ENCODE measurements around the gene GABARAP. TPM values are rescaled to one million over a fixed set of nuclear protein-coding genes. Genes with fewer than 3 reads are reported as not detected.

Gene GABARAP
- total and polyA plus RNA-seq, 2 donors (not counting 1 experiment from before 2014, with no cell fraction given): 323 to 371 TPM

DNA sequence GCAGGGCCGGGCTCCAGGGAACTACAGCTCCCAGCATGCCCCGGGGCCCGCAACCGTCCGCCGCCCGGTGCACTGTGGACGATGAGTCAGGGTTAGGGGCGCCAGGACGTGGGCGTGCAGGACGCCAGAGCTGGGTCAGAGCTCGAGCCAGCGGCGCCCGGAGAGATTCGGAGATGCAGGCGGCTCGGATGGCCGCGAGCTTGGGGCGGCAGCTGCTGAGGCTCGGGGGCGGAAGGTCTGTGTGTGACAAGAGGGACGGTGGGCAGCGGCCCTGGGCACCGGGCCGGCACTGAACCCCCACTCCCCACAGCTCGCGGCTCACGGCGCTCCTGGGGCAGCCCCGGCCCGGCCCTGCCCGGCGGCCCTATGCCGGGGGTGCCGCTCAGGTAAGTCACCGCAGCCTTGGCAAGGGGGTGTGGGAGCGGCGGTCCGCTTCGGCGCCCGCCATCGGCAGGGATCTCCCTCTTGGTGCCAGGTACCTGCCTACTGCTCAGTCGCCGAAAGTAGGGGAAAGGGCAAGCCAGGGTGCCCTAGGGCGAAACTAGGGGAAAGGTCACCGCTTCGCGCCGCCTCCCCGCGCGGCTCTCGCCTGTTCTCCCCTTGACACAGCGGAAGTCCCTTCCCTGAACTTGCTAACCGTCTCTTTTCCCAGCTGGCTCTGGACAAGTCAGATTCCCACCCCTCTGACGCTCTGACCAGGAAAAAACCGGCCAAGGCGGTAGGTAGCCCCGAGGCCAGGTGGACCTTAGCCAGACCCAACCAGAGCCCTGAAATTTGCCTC, 22.2 kb downstream of the GABARAP start, which contains the start of the genes ACADVL and DLG4:
ACADVL (plus strand) TSS at position 127 of the 781 bp plus-strand sequence; CDS start at position 174, 47 bp downstream.
DLG4 (minus strand) TSS at position 25 of the 781 bp plus-strand sequence.
- H3K4me1 ChIP-seq (ENCODE audit: control insufficient read depth in 2 of 2, insufficient read depth in 2 of 2, low read length in 2 of 2): peaks cover 20 to 47% of the 10 kb centered on the region in 2 donors
- H3K9me3 ChIP-seq (ENCODE audit: control extremely low read depth in 1 of 3, control insufficient read depth in 2 of 3, insufficient read depth in 1 of 3, low read length in 2 of 3): no peaks in the 10 kb centered on the region
- peak within 1 kb of the TSS; percentile 97 for H3K4me3 Mint-ChIP-seq
- H3K27ac ChIP-seq (ENCODE audit: low read length in 2 of 2): peak within 1 kb of the TSS; percentile 42 to 78
- peak within 1 kb of the TSS; percentile 86 for H2AFZ ChIP-seq (ENCODE audit: insufficient read depth, low read depth, low read length, poor library complexity, severe bottlenecking)
- H3K4me3 ChIP-seq (ENCODE audit: control extremely low read depth in 1 of 5, extremely low read depth in 1 of 5, insufficient read depth in 1 of 5, low read depth in 2 of 5, low read length in 4 of 5): peak within 1 kb of the TSS; percentile 31 to 86 (median 80)
- H3K79me2 ChIP-seq (ENCODE audit: control insufficient read depth, insufficient read depth, low read length): peaks cover 7% of the 10 kb centered on the region
- 2% methylated on average over 62 of the region's 63 CpGs for WGBS (ENCODE audit: insufficient coverage)
- ATAC-seq (ENCODE audit: low read depth): peak; percentile 76
- DNase-seq: peak; percentile 78
- peaks cover 0 to 29% of the 10 kb centered on the region in 2 experiments for H3K36me3 ChIP-seq (replicated peaks in 1 of 2; ENCODE audit: control extremely low read depth in 1 of 2, control insufficient read depth in 1 of 2, extremely low read depth in 1 of 2, insufficient read depth in 2 of 2, low read length in 1 of 2)
- POLR2A ChIA-PET: interaction anchor here (0.5 to 9.1 kb wide), 10 partner anchors 13 to 187 kb away, joined by 3 to 157 read pairs (median 5); partner anchors contain the start of genes CTDNEP1, DVL2, ELP5 and GABARAP
- H3K27me3 ChIP-seq (replicated peaks in 1 of 4; ENCODE audit: control extremely low read depth in 1 of 4, control insufficient read depth in 3 of 4, insufficient read depth in 4 of 4, low read length in 3 of 4): no peaks in the 10 kb centered on the region
- H4K20me1 ChIP-seq (ENCODE audit: control insufficient read depth, insufficient read depth, low read length, poor library complexity, severe bottlenecking): no peaks in the 10 kb centered on the region
- H3K4me1 Mint-ChIP-seq: peaks cover 48% of the 10 kb centered on the region
- H3K9ac ChIP-seq (ENCODE audit: low read length): peak within 1 kb of the TSS; percentile 83
- CTCF ChIA-PET: interaction anchor here (0.7 to 3.8 kb wide), 19 partner anchors 10 to 217 kb away, joined by 3 to 47 read pairs (median 5); partner anchors contain the start of genes ACAP1, DVL2, GABARAP and PHF23
- peak within 1 kb of the TSS; percentile 93 for H3K27ac Mint-ChIP-seq
- no peaks in the 10 kb centered on the region for H3K9me3 Mint-ChIP-seq (ENCODE audit: insufficient read depth)
- H3K27me3 Mint-ChIP-seq: no peaks in the 10 kb centered on the region
- intact Hi-C loops (cut with micrococcal nuclease): loop anchor here (1.0 to 2.0 kb wide), 4 partner anchors 14 to 77 kb away; partner anchors contain the start of genes DVL2 and PHF23
- peak within 1 kb of the TSS; percentile 94 for H3K4me2 ChIP-seq (replicated peaks; ENCODE audit: low read depth, low read length, poor library complexity, severe bottlenecking)
- TF ChIP-seq EZH2 (IDR thresholded peaks at IDR 0.05; ENCODE audit: borderline replicate concordance, insufficient read depth, low read depth, low read length, poor library complexity, severe bottlenecking) (no peak), CTCF (IDR thresholded peaks at IDR 0.05) (no peak)

All from B cell (primary cell).